Muscle of leg (tissue), 16 donors: ENCODE results near the gene CAVIN4. TPM values are rescaled to one million over a fixed set of nuclear protein-coding genes. Genes with fewer than 3 reads are reported as not detected.

Experiments
- DNase-seq: peaks from one replicate; pipeline ENCODE4 v3.0.0; 2013
- H3K27ac ChIP-seq: one replicate; pipeline ENCODE4 v1.5.1; 2013; ENCODE audit warnings: mild to moderate bottlenecking, low read length, control low read depth
- H3K27me3 ChIP-seq: one replicate; pipeline ENCODE4 v1.6.1; 2013; ENCODE audit warnings: low read length; ENCODE audit not compliant: control insufficient read depth, insufficient read depth
- H3K36me3 ChIP-seq: one replicate; pipeline ENCODE4 v1.6.1; 2013; ENCODE audit warnings: low read length; ENCODE audit not compliant: control insufficient read depth, insufficient read depth
- H3K4me1 ChIP-seq: one replicate; pipeline ENCODE4 v1.6.1; 2013; ENCODE audit warnings: low read length; ENCODE audit not compliant: control insufficient read depth, insufficient read depth
- H3K4me3 ChIP-seq: one replicate; pipeline ENCODE4 v1.5.1; 2013; ENCODE audit warnings: low read length, control low read depth
- H3K9me3 ChIP-seq: replicated peaks from 2 replicates; pipeline ENCODE4 v1.6.1; 2013; ENCODE audit warnings: low read depth, low read length; ENCODE audit not compliant: control insufficient read depth
- WGBS: methylation state at CpG from one replicate; pipeline ENCODE4 v1.1.5; 2013; ENCODE audit warnings: missing lambda C conversion rate; ENCODE audit not compliant: insufficient coverage; 5-methylcytosine and 5-hydroxymethylcytosine counted together
- long read RNA-seq, 11 donors: transcript quantifications; one replicate each; lab custom pipeline, GENCODE V29; 2026
- polyA plus RNA-seq, 8 donors: library from polyadenylated mRNA; unstranded; fragments of 120-200 nt; gene quantifications; one replicate each; pipeline versions ENCODE4 v1.2.1 to v1.2.3, GENCODE V29; 2013; ENCODE audit warnings: inconsistent platforms in 1 of 8, low replicate concordance in 1 of 8; ENCODE audit not compliant: insufficient read length in 8 of 8, insufficient read depth in 1 of 8
- total RNA-seq: library from RNA; stranded (reverse); fragments of 120-200 nt; gene quantifications from one replicate; pipeline ENCODE4 v1.2.4, GENCODE V29; 2013

Gene CAVIN4
- 182 TPM for total RNA-seq
- 100 to 1,000 TPM; 150 to 238 (median 191) TPM for polyA plus RNA-seq
- long read RNA-seq, donor 1, transcript CAVIN4-201 (2 exons, 2,615 nt) = major isoform, 43 of 48 reads
- long read RNA-seq, donor 1, partial matches to known transcripts = 5 of 48 reads
- long read RNA-seq, donor 1, other reads (novel, unspliced or antisense) = 0 of 48 reads
- long read RNA-seq, donor 2, transcript CAVIN4-201 (2 exons, 2,615 nt) = major isoform, 18 of 18 reads
- long read RNA-seq, donor 2, partial matches to known transcripts = 0 of 18 reads
- long read RNA-seq, donor 2, other reads (novel, unspliced or antisense) = 0 of 18 reads
- long read RNA-seq, donor 3, transcript CAVIN4-201 (2 exons, 2,615 nt) = major isoform, 157 of 172 reads
- long read RNA-seq, donor 3, partial matches to known transcripts = 15 of 172 reads
- long read RNA-seq, donor 3, other reads (novel, unspliced or antisense) = 0 of 172 reads
- long read RNA-seq, donor 4, transcript CAVIN4-201 (2 exons, 2,615 nt) = major isoform, 57 of 66 reads
- long read RNA-seq, donor 4, partial matches to known transcripts = 9 of 66 reads
- long read RNA-seq, donor 4, other reads (novel, unspliced or antisense) = 0 of 66 reads
- long read RNA-seq, donor 5, transcript CAVIN4-201 (2 exons, 2,615 nt) = major isoform, 167 of 175 reads
- long read RNA-seq, donor 5, partial matches to known transcripts = 0 of 175 reads
- long read RNA-seq, donor 5, other reads (novel, unspliced or antisense) = 8 of 175 reads
- long read RNA-seq, donor 6, transcript CAVIN4-201 (2 exons, 2,615 nt) = major isoform, 195 of 195 reads
- long read RNA-seq, donor 6, partial matches to known transcripts = 0 of 195 reads
- long read RNA-seq, donor 6, other reads (novel, unspliced or antisense) = 0 of 195 reads
- long read RNA-seq, donor 7, transcript CAVIN4-201 (2 exons, 2,615 nt) = major isoform, 120 of 120 reads
- long read RNA-seq, donor 7, partial matches to known transcripts = 0 of 120 reads
- long read RNA-seq, donor 7, other reads (novel, unspliced or antisense) = 0 of 120 reads
- long read RNA-seq, donor 8, transcript CAVIN4-201 (2 exons, 2,615 nt) = major isoform, 67 of 67 reads
- long read RNA-seq, donor 8, partial matches to known transcripts = 0 of 67 reads
- long read RNA-seq, donor 8, other reads (novel, unspliced or antisense) = 0 of 67 reads
- long read RNA-seq, donor 9, transcript CAVIN4-201 (2 exons, 2,615 nt) = major isoform, 134 of 145 reads
- long read RNA-seq, donor 9, partial matches to known transcripts = 11 of 145 reads
- long read RNA-seq, donor 9, other reads (novel, unspliced or antisense) = 0 of 145 reads
- long read RNA-seq, donor 10, transcript CAVIN4-201 (2 exons, 2,615 nt) = major isoform, 164 of 192 reads
- long read RNA-seq, donor 10, partial matches to known transcripts = 21 of 192 reads
- long read RNA-seq, donor 10, other reads (novel, unspliced or antisense) = 7 of 192 reads
- long read RNA-seq, donor 11, transcript CAVIN4-201 (2 exons, 2,615 nt) = major isoform, 96 of 111 reads
- long read RNA-seq, donor 11, partial matches to known transcripts = 15 of 111 reads
- long read RNA-seq, donor 11, other reads (novel, unspliced or antisense) = 0 of 111 reads

- Histone ChIP-seq H3K4me3 (peak within 1 kb of the TSS; percentile 46), H3K27me3 (no peaks in the 10 kb centered on the region), H3K4me1 (peaks cover 7% of the 10 kb centered on the region), H3K9me3 (no peaks in the 10 kb centered on the region), H3K27ac (peak within 1 kb of the TSS; percentile 57), H3K36me3 (no peaks in the 10 kb centered on the region)
- WGBS = 82% methylated on average over 7 of the region's 10 CpGs
- DNase-seq = peak; percentile 73
These were observed at the start of gene CAVIN4 for GRCh38 chr9:100577776-100578448. CAVIN4 (plus strand) TSS chr9:100578079; CDS start chr9:100578144, 65 bp downstream.

GRCh38 chr9:100534401-100534800 lies 43.5 kb upstream of the CAVIN4 start:
- no CpG with 5 or more reads among the region's 4 CpGs for WGBS
- H3K4me1 ChIP-seq = no peaks in the 10 kb centered on the region
- DNase-seq = peak; percentile 21

GRCh38 chr9:100540327-100540726 lies 37.6 kb upstream of the CAVIN4 start:
- Histone ChIP-seq H3K4me3 (no peak overlapping the region), H3K9me3 (peaks cover 5% of the 10 kb centered on the region), H3K36me3 (no peaks in the 10 kb centered on the region), H3K27ac (no peak overlapping the region), H3K4me1 (no peaks in the 10 kb centered on the region), H3K27me3 (no peaks in the 10 kb centered on the region)
- no peak for DNase-seq
- 96% methylated on average over 6 of the region's 12 CpGs for WGBS

More at GRCh38 chr9:100534401-100534800, 43.5 kb upstream of the CAVIN4 start:
- Histone ChIP-seq H3K4me3 (no peak overlapping the region), H3K36me3 (no peaks in the 10 kb centered on the region), H3K27me3 (no peaks in the 10 kb centered on the region), H3K27ac (no peak overlapping the region), H3K9me3 (no peaks in the 10 kb centered on the region)

GRCh38 chr9:100549048-100549447 lies 28.8 kb upstream of the CAVIN4 start:
- H3K36me3 ChIP-seq = no peaks in the 10 kb centered on the region
- WGBS = 64% methylated on average over 2 of the region's 5 CpGs
- peaks cover 7% of the 10 kb centered on the region for H3K9me3 ChIP-seq
- no peak overlapping the region for H3K4me3 ChIP-seq
- H3K4me1 ChIP-seq = no peaks in the 10 kb centered on the region
- H3K27me3 ChIP-seq = no peaks in the 10 kb centered on the region
- no peak overlapping the region for H3K27ac ChIP-seq
- peak; percentile 5 for DNase-seq

- Histone ChIP-seq H3K36me3 (no peaks in the 10 kb centered on the region), H3K4me3 (no peak overlapping the region), H3K9me3 (no peaks in the 10 kb centered on the region), H3K27ac (no peak overlapping the region), H3K4me1 (no peaks in the 10 kb centered on the region), H3K27me3 (no peaks in the 10 kb centered on the region)
- WGBS = 86% methylated on average over 1 of the region's 2 CpGs
- peak; percentile 18 for DNase-seq
These were observed 22.9 kb upstream of the CAVIN4 start for GRCh38 chr9:100554935-100555401.

- DNase-seq = no peak
- no peak overlapping the region for H3K4me3 ChIP-seq
- no peaks in the 10 kb centered on the region for H3K9me3 ChIP-seq
- H3K27ac ChIP-seq = no peak overlapping the region
- H3K4me1 ChIP-seq = no peaks in the 10 kb centered on the region
- WGBS = no CpG with 5 or more reads among the region's 1 CpG
- no peaks in the 10 kb centered on the region for H3K36me3 ChIP-seq
- no peaks in the 10 kb centered on the region for H3K27me3 ChIP-seq
These were observed 22.4 kb upstream of the CAVIN4 start for GRCh38 chr9:100555471-100555870.

GRCh38 chr9:100557053-100557452 lies 20.8 kb upstream of the CAVIN4 start:
- no peak overlapping the region for H3K4me3 ChIP-seq
- H3K27ac ChIP-seq = no peak overlapping the region
- no peaks in the 10 kb centered on the region for H3K36me3 ChIP-seq
- H3K4me1 ChIP-seq = no peaks in the 10 kb centered on the region
- DNase-seq = no peak
- 90% methylated on average over 2 of the region's 3 CpGs for WGBS
- no peaks in the 10 kb centered on the region for H3K9me3 ChIP-seq
- H3K27me3 ChIP-seq = no peaks in the 10 kb centered on the region

GRCh38 chr9:100561256-100561655 lies 16.6 kb upstream of the CAVIN4 start:
- Histone ChIP-seq H3K4me3 (no peak overlapping the region), H3K4me1 (no peaks in the 10 kb centered on the region), H3K27ac (no peak overlapping the region), H3K9me3 (no peaks in the 10 kb centered on the region), H3K36me3 (no peaks in the 10 kb centered on the region), H3K27me3 (no peaks in the 10 kb centered on the region)
- DNase-seq = no peak
- no CpG with 5 or more reads among the region's 3 CpGs for WGBS

GRCh38 chr9:100567856-100568255 lies 10.0 kb upstream of the CAVIN4 start:
- Histone ChIP-seq H3K27ac (no peak overlapping the region), H3K36me3 (no peaks in the 10 kb centered on the region), H3K9me3 (no peaks in the 10 kb centered on the region), H3K27me3 (no peaks in the 10 kb centered on the region), H3K4me3 (no peak overlapping the region), H3K4me1 (no peaks in the 10 kb centered on the region)
- no peak for DNase-seq
- no CpG with 5 or more reads among the region's 3 CpGs for WGBS
